Kidney (tissue), 14 donors: ENCODE data around the gene KHDRBS2. TPM values are rescaled to one million over a fixed set of nuclear protein-coding genes. Genes with fewer than 3 reads are reported as not detected.

ENCODE experiments used
- DNase-seq, 5 donors: peaks; one replicate each; pipeline ENCODE4 v3.0.0-alpha.2; 2013 to 2020
- FAIRE-seq: peaks from 2 replicates; lab custom pipeline; 2012; peaks lifted over from hg19 to GRCh38; lab: Jason Lieb, UNC
- H3K27ac ChIP-seq, 2 donors: one replicate each; pipeline ENCODE4 v1.7.0; 2013; ENCODE audit warnings: low read depth in 2 of 2, low read length in 2 of 2, inconsistent platforms in 1 of 2
- H3K27me3 ChIP-seq: one replicate; pipeline ENCODE4 v1.7.1; 2013; ENCODE audit warnings: low read length, inconsistent platforms; ENCODE audit not compliant: control insufficient read depth, insufficient read depth
- H3K36me3 ChIP-seq, 3 donors: one replicate each; pipeline versions ENCODE4 v1.7.0 to v1.7.1; 2013; ENCODE audit warnings: low read length in 3 of 3, control low read depth in 1 of 3, inconsistent platforms in 1 of 3; ENCODE audit not compliant: insufficient read depth in 3 of 3, control insufficient read depth in 2 of 3
- H3K4me1 ChIP-seq, 3 donors: one replicate each; pipeline versions ENCODE4 v1.7.0 to v1.7.1; 2013; ENCODE audit warnings: low read length in 3 of 3, inconsistent platforms in 1 of 3, low read depth in 1 of 3; ENCODE audit not compliant: control insufficient read depth in 2 of 3, insufficient read depth in 2 of 3
- H3K4me3 ChIP-seq, 3 donors: one replicate each; pipeline versions ENCODE4 v1.7.0 to v1.8.1; 2013; ENCODE audit warnings: low read length in 3 of 3, control low read depth in 1 of 3, inconsistent platforms in 1 of 3
- H3K9ac ChIP-seq, 3 donors: one replicate each; pipeline versions ENCODE4 v1.7.0 to v1.7.1; 2013; ENCODE audit warnings: low read length in 3 of 3, control low read depth in 1 of 3, inconsistent platforms in 1 of 3
- H3K9me3 ChIP-seq, 3 donors: one replicate each; pipeline versions ENCODE4 v1.7.0 to v1.7.1; 2013; ENCODE audit warnings: low read length in 3 of 3, control low read depth in 1 of 3, inconsistent platforms in 1 of 3; ENCODE audit not compliant: control insufficient read depth in 2 of 3, insufficient read depth in 1 of 3
- CTCF ChIP-seq: IDR thresholded peaks from 3 replicates; pipeline ENCODE4 v1.5.1; 2012; ENCODE audit warnings: mild to moderate bottlenecking, moderate library complexity, borderline replicate concordance; ENCODE audit not compliant: insufficient read depth; ENCODE audit errors: extremely low read depth
- intact Hi-C: fragments of 100-400 bp; cut with DNase I; formaldehyde crosslinking; loops from one replicate; pipeline ENCODE4 v1.11.1; 2022
- polyA plus RNA-seq: library from polyadenylated mRNA; stranded (reverse); fragments of 350-450 nt; fragmentation: Illumina TruSeq; extraction: RNeasy Lipid Tissue Mini Kit (QIAGEN cat#74804); gene quantifications from one replicate; pipeline ENCODE4 v1.2.3, GENCODE V29; 2014; ENCODE audit warnings: low read depth, low replicate concordance; ENCODE audit not compliant: insufficient read depth
- total RNA-seq: library from RNA; stranded (reverse); fragmentation: NEBNext Ultra II Directional; extraction: Animal tissue kit (Norgen Biotek cat#: 25700); gene quantifications from one replicate; pipeline ENCODE4 v1.2.1, GENCODE V29; 2021
- donor health status: control.
- donor health status: control.
- donor health status: control.
- donor health status: control.
- donor health status: control.
- donor health status: DM: yes; HTN: yes; CAD: no.
- donor health status: Normal renal cell carcinoma (clear cell type).

The KHDRBS2 gene
- total and polyA plus RNA-seq, 2 donors from 2014 or later = 0.76 TPM; not detected in 1

- TF ChIP-seq CTCF = no peak
- no peaks in the 10 kb centered on the region for H3K9me3 ChIP-seq
- H3K4me3 ChIP-seq = no peak overlapping the region
- no peaks in the 10 kb centered on the region for H3K4me1 ChIP-seq
- FAIRE-seq (no peak), DNase-seq (no peak)
- no peak overlapping the region for H3K27ac ChIP-seq
- H3K27me3 ChIP-seq = no peaks in the 10 kb centered on the region
- H3K9ac ChIP-seq = no peak overlapping the region
- intact Hi-C loops = no loop called here
- H3K36me3 ChIP-seq = no peaks in the 10 kb centered on the region
These were observed 228.7 kb downstream of the KHDRBS2 start for GRCh38 chr6:62057300-62057699.

- TF ChIP-seq CTCF = no peak
- FAIRE-seq = no peak
- no peaks in the 10 kb centered on the region for H3K4me1 ChIP-seq
- H3K36me3 ChIP-seq = no peaks in the 10 kb centered on the region
- no peaks in the 10 kb centered on the region for H3K9me3 ChIP-seq
- H3K4me3 ChIP-seq = no peak overlapping the region
- intact Hi-C loops = no loop called here
- H3K9ac ChIP-seq = no peak overlapping the region
- no peak for DNase-seq
- no peaks in the 10 kb centered on the region for H3K27me3 ChIP-seq
- no peak overlapping the region for H3K27ac ChIP-seq
These were observed 240.5 kb downstream of the KHDRBS2 start for GRCh38 chr6:62045502-62045901.

- no peak overlapping the region for H3K4me3 ChIP-seq
- intact Hi-C loops = no loop called here
- FAIRE-seq = no peak
- H3K27me3 ChIP-seq = no peaks in the 10 kb centered on the region
- H3K4me1 ChIP-seq = no peaks in the 10 kb centered on the region
- no peak for DNase-seq
- no peaks in the 10 kb centered on the region for H3K9me3 ChIP-seq
- no peaks in the 10 kb centered on the region for H3K36me3 ChIP-seq
- TF ChIP-seq CTCF = no peak
- no peak overlapping the region for H3K27ac ChIP-seq
- no peak overlapping the region for H3K9ac ChIP-seq
These were observed 242.9 kb downstream of the KHDRBS2 start for GRCh38 chr6:62043084-62043483.

GRCh38 chr6:62042429-62042828 lies 243.6 kb downstream of the KHDRBS2 start:
- no peak for DNase-seq
- FAIRE-seq = no peak
- intact Hi-C loops = no loop called here

More at GRCh38 chr6:62042429-62042828, 243.6 kb downstream of the KHDRBS2 start:
- no peaks in the 10 kb centered on the region for H3K27me3 ChIP-seq
- H3K27ac ChIP-seq = no peak overlapping the region
- H3K36me3 ChIP-seq = no peaks in the 10 kb centered on the region
- TF ChIP-seq CTCF = no peak
- no peaks in the 10 kb centered on the region for H3K9me3 ChIP-seq
- no peak overlapping the region for H3K9ac ChIP-seq
- no peaks in the 10 kb centered on the region for H3K4me1 ChIP-seq
- no peak overlapping the region for H3K4me3 ChIP-seq
